ENCODE measurements around the gene GSDME.
"Not testable (repeated sequence)": the region's sequence is repeated elsewhere in the genome, so short reads cannot be mapped to it uniquely, and the experiment has no call there.

GSDME gene

DNA sequence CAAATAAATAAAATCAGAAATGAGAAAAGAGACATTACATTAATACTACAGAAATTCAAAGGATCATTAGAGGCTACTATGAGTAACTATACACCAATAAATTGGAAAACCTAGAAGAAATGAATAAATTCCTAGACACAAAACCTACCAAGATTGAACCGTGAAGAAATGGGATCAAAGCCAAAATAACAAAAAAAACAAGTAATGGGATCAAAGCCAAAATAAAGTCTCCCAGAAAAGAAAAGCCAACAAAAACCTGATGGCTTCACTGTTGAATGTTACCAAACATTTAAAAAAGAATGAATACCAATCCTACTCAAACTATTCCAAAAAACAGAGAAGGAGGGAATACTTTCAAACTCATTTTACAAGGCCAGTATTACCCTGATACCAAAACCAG is 20.0 kb downstream of the GSDME start:
- Histone ChIP-seq H3K36me3 (ENCODE audit: control insufficient read depth, low read length) (no peaks in the 10 kb centered on the region), H3K27ac (ENCODE audit: low read depth, low read length) (no peak overlapping the region), H4K20me1 (ENCODE audit: control insufficient read depth, insufficient read depth, low read depth, low read length) (no peaks in the 10 kb centered on the region), H3K4me2 (ENCODE audit: low read length) (no peak overlapping the region), H3K79me2 (ENCODE audit: control insufficient read depth, low read length) (no peaks in the 10 kb centered on the region), H3F3A (ENCODE audit: control insufficient read depth, insufficient read depth) (no peaks in the 10 kb centered on the region), H3K4me1 (ENCODE audit: control insufficient read depth, low read length) (no peaks in the 10 kb centered on the region), H3K27me3 (ENCODE audit: control insufficient read depth, low read length) (peaks cover 6% of the 10 kb centered on the region; the same call in 1 of the 2 replicates), H3K9me3 (ENCODE audit: control insufficient read depth, insufficient read depth, low read length) (peaks cover 12% of the 10 kb centered on the region), H3K9me2 (replicated peaks; ENCODE audit: control insufficient read depth, low read length) (no peaks in the 10 kb centered on the region), H3K4me3 (ENCODE audit: low read length) (no peak overlapping the region)
- TF ChIP-seq, protein P1, sequence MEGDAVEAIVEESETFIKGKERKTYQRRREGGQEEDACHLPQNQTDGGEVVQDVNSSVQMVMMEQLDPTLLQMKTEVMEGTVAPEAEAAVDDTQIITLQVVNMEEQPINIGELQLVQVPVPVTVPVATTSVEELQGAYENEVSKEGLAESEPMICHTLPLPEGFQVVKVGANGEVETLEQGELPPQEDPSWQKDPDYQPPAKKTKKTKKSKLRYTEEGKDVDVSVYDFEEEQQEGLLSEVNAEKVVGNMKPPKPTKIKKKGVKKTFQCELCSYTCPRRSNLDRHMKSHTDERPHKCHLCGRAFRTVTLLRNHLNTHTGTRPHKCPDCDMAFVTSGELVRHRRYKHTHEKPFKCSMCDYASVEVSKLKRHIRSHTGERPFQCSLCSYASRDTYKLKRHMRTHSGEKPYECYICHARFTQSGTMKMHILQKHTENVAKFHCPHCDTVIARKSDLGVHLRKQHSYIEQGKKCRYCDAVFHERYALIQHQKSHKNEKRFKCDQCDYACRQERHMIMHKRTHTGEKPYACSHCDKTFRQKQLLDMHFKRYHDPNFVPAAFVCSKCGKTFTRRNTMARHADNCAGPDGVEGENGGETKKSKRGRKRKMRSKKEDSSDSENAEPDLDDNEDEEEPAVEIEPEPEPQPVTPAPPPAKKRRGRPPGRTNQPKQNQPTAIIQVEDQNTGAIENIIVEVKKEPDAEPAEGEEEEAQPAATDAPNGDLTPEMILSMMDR (IDR thresholded peaks at IDR 0.05; ENCODE audit: low read depth, low read length, poor library complexity, severe bottlenecking): no peak

DNA sequence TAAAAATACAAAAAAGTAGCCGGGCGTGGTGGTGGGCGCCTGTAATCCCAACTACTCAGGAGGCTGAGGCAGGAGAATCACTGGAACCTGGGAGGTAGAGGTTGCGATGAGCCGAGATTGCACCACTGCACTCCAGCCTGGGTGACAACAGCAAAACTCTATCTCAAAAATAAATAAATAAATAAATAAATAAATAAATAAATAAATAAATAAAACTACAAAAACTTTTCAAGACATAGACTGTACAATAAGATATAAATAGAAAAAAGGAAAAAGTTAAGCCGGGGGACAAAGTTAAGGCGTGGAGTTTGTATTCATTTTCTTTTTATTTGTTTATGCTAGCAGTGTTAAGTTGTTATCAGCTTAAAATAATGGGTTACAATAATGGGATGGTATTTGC is 21.7 kb downstream of the GSDME start:
- H3K79me2 ChIP-seq (ENCODE audit: control insufficient read depth, low read length); H3K36me3 ChIP-seq (ENCODE audit: control insufficient read depth, low read length); H3K4me1 ChIP-seq (ENCODE audit: control insufficient read depth, low read length); H3K27me3 ChIP-seq (ENCODE audit: control insufficient read depth, low read length); H4K20me1 ChIP-seq (ENCODE audit: control insufficient read depth, insufficient read depth, low read depth, low read length); H3K4me3 ChIP-seq (ENCODE audit: low read length); H3F3A ChIP-seq (ENCODE audit: control insufficient read depth, insufficient read depth); H3K9me2 ChIP-seq (replicated peaks; ENCODE audit: control insufficient read depth, low read length); H3K27ac ChIP-seq (ENCODE audit: low read depth, low read length); H3K4me2 ChIP-seq (ENCODE audit: low read length): not testable (repeated sequence)
- peaks cover 12% of the 10 kb centered on the region for H3K9me3 ChIP-seq (ENCODE audit: control insufficient read depth, insufficient read depth, low read length)

DNA sequence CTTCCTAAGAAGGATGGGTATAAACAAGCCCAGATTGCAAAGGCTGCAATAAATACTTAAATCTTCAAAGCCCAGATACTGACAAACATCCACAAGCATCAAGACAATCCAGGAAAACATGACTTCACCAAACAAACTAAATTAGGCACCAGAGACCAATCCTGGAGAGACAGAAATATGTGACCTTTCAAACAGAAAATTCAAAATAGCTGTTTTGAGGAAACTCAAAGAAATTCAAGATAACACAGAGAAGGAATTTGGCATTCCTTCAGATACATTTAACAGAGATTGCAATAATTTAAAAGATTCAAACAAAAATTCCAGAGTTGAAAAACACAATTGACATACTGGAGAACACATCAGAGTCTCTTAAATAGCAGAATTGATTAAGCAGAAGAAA is 23.0 kb downstream of the GSDME start:
- no peaks in the 10 kb centered on the region for H3K4me1 ChIP-seq (ENCODE audit: control insufficient read depth, low read length)
- H3K9me3 ChIP-seq (ENCODE audit: control insufficient read depth, insufficient read depth, low read length): peaks cover 12% of the 10 kb centered on the region
- no peaks in the 10 kb centered on the region for H3K36me3 ChIP-seq (ENCODE audit: control insufficient read depth, low read length)
- H3K27ac ChIP-seq (ENCODE audit: low read depth, low read length): no peak overlapping the region
- peaks cover 4% of the 10 kb centered on the region; the same call in 1 of the 2 replicates for H3K27me3 ChIP-seq (ENCODE audit: control insufficient read depth, low read length)
- no peaks in the 10 kb centered on the region for H3K9me2 ChIP-seq (replicated peaks; ENCODE audit: control insufficient read depth, low read length)
- no peak for TF ChIP-seq EZH2phosphoT487 (IDR thresholded peaks at IDR 0.05; ENCODE audit: borderline replicate concordance, low read length)
- H4K20me1 ChIP-seq (ENCODE audit: control insufficient read depth, insufficient read depth, low read depth, low read length): no peaks in the 10 kb centered on the region
- H3K4me3 ChIP-seq (ENCODE audit: low read length): no peak overlapping the region
- no peaks in the 10 kb centered on the region for H3F3A ChIP-seq (ENCODE audit: control insufficient read depth, insufficient read depth)
- H3K4me2 ChIP-seq (ENCODE audit: low read length): no peak overlapping the region
- H3K79me2 ChIP-seq (ENCODE audit: control insufficient read depth, low read length): no peaks in the 10 kb centered on the region

DNA sequence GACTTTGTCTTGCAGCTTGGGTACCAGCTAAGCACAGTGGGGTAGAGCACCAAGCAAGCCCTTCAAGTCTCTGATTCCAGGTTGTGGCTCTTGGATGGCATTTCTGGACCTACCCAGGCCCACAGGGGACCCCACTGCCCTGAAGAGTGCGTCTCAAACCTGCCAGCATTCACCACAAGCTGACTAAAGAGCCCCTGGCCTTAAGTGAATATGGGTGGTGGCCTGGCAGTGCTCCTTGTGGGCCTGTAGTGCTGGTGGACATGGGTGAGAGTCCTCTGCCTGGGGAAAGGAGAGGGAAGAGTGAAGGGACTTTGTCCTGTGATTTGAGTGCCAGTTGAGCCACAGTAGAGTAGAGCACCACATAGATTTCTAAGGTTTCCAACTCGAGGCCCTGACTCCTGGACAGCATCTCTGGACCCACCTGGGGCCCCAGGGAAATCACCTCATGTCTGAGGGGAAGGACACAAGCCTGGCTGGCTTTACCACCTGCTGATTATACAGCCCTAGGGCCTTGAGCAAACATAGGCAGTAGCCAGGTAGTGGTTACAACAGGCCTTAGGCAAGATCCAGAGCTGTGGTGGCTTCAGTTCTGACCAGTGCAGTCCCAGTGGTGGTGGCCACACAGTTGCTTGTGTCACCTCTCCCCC is 23.7 kb downstream of the GSDME start:
- H3K9me3 ChIP-seq (ENCODE audit: control insufficient read depth, insufficient read depth, low read length): peaks cover 8% of the 10 kb centered on the region
- no peak overlapping the region for H3K4me2 ChIP-seq (ENCODE audit: low read length)
- H3K79me2 ChIP-seq (ENCODE audit: control insufficient read depth, low read length): no peaks in the 10 kb centered on the region
- no peaks in the 10 kb centered on the region for H4K20me1 ChIP-seq (ENCODE audit: control insufficient read depth, insufficient read depth, low read depth, low read length)
- H3F3A ChIP-seq (ENCODE audit: control insufficient read depth, insufficient read depth): no peaks in the 10 kb centered on the region
- no peak overlapping the region for H3K4me3 ChIP-seq (ENCODE audit: low read length)
- no peak overlapping the region for H3K27ac ChIP-seq (ENCODE audit: low read depth, low read length)
- no peaks in the 10 kb centered on the region for H3K36me3 ChIP-seq (ENCODE audit: control insufficient read depth, low read length)
- H3K4me1 ChIP-seq (ENCODE audit: control insufficient read depth, low read length): no peaks in the 10 kb centered on the region
- H3K9me2 ChIP-seq (replicated peaks; ENCODE audit: control insufficient read depth, low read length): no peaks in the 10 kb centered on the region
- TF ChIP-seq, protein P1 (IDR thresholded peaks at IDR 0.05; ENCODE audit: low read depth, low read length, poor library complexity, severe bottlenecking): no peak
- TF ChIP-seq EZH2phosphoT487 (IDR thresholded peaks at IDR 0.05; ENCODE audit: borderline replicate concordance, low read length): no peak
- peaks cover 3% of the 10 kb centered on the region; the same call in 1 of the 2 replicates for H3K27me3 ChIP-seq (ENCODE audit: control insufficient read depth, low read length)

Measured in DOHH2 (cell line).